HG03196 (cell line): Measurements from ENCODE around the gene NAV2.

Experiments used
- ATAC-seq: cut with Tn5 transposase; IDR thresholded peaks from one replicate; pipeline ENCODE4 v1.9.1; 2021; ENCODE audit not compliant: unreplicated experiment

Gene NAV2

GRCh38 chr11:19827399-19828135, 114.9 kb downstream of the NAV2 start:
- no peak for ATAC-seq

DNA sequence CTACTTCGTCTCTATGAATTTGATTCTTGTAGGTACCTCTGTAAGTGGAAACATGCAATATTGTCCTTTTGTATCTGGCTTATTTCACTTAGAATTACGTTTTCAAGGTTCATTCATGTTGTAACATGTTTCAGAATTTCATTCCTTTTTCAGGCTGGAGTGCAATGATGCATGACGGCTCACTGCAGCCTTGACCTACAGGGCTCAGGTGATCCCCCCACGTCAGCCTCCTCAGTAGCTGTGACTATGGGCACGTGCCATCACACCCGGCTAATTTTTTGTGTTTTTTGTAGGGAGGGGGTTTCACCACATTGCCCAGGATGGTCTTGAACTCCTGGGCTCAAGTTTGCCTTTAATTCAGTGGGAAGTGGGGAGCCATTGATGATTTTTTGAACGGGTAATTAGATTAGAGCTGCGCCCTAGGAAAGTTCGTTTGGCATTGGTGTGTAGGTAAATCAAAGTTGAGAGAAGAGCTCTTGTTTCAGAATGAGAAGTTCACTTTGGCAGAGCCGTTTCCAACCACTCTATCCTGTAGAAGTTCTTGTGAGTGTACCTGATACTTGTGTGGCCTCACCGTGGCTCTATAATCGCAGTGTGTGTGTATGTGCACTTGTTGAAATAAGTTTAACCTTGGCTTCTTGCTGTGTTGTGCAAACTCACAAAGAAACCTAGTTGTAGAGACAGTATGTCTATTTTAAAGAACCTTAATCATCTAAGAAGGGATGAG, 115.9 kb downstream of the NAV2 start:
- no peak for ATAC-seq

- ATAC-seq, result no peak
Measured at GRCh38 chr11:19829109-19829837, 116.6 kb downstream of the NAV2 start.

DNA sequence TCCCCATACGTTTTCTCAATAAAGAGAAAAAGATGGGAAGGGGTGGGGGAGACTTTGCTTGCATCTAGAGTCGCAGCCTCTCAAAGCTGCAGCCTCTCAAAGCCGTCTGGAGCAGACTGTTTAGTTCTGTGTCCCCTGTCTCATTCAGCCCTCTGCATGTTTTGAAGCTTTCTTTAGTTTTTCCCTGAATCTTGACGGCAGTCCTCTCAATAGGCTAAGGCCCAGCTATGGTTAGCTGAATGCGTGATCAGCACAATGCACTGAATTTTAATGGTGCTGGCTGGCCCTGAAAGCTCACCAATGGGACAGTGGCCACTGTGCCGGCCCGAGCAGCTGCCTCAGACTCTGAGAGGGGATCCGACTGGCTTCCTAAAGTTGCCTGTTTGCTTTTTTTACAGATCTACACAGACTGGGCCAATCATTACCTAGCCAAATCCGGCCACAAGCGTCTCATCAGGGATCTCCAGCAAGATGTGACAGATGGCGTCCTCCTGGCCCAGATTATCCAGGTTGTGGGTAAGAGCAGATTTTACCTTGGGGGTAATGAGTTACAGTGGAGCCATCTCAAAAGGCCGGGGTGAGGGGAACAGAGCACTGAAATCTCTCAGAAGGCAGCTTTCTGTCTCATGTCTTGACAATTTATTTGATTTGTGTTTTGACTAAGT, 119.6 kb downstream of the NAV2 start:
- no peak for ATAC-seq

DNA sequence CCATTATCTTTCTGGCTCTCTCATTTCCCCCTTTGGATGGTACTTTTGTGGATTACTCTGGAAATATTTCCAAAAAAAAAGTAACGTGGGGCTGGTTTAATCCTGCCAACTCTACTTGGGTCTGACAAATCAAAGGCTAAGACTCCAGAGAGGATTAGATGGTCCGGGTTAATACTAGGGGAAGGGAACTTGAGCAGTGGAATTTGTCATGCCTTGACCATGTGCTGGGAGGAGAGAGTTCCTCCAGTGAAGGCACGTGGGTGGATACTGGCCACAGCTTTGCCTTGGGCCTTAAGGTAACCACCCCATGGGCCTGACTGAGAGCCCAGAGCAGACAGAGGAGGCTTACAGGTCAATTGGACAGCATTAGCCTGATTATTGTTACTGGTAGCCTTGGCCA, 120.3 kb downstream of the NAV2 start:
- no peak for ATAC-seq

DNA sequence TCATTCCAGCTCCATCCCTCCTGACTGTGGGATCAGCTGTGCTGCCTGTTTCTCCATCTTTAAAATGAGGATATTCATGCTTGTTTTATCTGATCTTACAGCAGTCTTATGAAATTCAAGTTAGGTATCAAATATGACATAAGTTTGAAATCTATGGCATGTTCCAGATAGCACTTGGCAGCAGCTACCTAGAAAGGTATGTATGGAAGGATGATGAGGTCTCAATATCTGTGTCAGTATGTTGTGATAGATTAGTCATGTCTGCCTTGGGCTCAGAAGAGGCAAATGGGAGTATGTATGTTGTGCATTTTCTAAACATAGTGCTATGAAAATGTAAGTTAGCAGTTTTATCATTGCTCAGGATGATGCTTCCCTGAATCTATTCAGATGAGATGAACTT, 122.1 kb downstream of the NAV2 start:
- no peak for ATAC-seq

DNA sequence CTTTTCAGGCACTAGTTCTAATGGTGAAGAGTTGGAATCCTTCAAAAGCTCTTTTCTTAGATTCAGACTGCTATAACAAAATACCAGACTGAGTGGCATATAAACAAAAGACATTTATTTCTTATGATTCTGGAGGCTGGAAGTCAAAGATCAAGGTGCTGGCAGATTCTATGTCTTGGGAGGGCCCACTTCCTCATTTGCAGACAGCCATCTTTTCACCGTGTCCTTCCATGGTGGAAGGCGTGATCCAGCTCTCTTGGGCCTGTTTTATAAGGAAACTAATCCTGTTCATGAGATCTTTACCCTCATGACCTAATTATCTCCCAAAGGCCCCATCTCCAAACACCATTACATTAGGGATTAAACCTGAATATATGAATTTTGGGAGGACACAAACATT, 124.0 kb downstream of the NAV2 start:
- ATAC-seq, result no peak

- no peak for ATAC-seq
Measured at GRCh38 chr11:19838994-19839768, 126.5 kb downstream of the NAV2 start.

GRCh38 chr11:19840961-19841360, 128.3 kb downstream of the NAV2 start:
- ATAC-seq, result no peak

GRCh38 chr11:19842505-19842904, 129.9 kb downstream of the NAV2 start:
- no peak for ATAC-seq

DNA sequence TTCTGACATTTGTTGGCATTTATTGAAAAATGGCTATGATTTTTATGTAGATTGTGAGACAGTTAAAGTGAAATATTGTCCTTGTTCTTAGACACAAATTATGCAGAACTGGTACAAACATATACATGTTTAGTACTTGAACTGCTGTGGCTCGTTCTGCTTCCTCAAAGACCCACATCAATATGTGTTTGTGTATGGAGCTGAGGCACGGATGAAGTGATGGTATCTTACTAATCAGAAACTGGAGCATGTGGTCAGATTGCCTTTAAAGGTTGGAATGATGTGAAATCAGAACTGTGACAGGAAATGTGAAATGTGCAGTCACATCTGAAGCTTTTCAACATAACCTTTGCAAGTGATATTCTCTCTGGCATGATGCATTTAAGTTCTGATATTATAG, 130.4 kb downstream of the NAV2 start:
- no peak for ATAC-seq

GRCh38 chr11:19844012-19844411, 131.4 kb downstream of the NAV2 start:
- no peak for ATAC-seq

DNA sequence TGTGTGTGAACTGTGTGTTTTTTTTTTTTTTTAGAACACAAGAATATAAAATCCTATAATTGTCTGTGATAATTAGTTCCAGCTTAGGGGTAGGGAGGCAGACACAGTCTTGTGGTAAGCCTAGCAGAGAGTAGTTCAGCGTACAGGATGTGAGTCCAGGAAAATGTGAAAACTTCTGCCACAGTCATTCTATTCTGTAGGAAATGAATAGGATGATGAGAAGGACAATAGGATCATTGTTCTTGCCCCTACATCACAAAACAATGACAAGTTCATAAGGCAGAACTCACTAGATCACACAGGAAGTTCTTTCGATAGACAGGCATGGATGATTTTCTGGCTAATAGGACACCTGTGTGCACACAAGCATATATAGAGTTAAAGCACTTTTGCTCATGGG, 132.2 kb downstream of the NAV2 start:
- ATAC-seq, result no peak

GRCh38 chr11:19845626-19846025, 133.0 kb downstream of the NAV2 start:
- ATAC-seq, result no peak

DNA sequence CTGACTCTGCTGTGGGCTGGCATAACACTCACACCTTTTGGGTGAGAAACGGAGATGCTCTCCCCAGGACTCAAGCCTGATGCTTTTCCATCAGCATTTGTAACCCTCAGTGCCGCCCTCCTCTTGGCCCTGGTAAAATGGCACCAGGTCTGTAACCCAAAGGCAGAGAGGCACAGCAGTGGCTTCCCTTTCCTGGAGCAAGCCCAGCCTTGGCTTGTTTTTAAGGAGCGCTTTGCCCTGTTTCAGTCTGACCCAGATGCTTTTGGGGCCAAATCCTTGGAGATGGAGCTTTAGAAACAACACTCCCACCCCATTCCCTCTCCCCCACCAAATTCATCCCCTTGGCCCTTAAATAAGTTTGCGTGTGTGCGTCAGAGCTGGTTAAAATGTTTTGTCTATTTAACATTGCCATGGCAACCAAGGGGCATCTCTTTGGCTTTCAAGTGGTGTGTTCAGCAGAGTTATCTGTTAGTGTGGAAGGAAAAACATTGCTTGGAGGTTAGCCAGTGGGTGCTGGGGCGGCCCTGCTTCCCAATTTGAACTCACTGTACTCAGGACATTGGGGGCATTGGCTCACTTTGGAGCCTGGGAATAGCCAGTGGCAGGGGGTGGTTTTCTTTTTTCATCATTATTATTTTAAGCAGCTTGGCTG, 134.1 kb downstream of the NAV2 start:
- ATAC-seq, result no peak

GRCh38 chr11:19848219-19848618, 135.6 kb downstream of the NAV2 start:
- ATAC-seq, result no peak

GRCh38 chr11:19849107-19849789, 136.6 kb downstream of the NAV2 start:
- no peak for ATAC-seq

- no peak for ATAC-seq
Measured at GRCh38 chr11:19849947-19850593, 137.4 kb downstream of the NAV2 start.

- ATAC-seq, result no peak
Measured at GRCh38 chr11:19852288-19852687, 139.7 kb downstream of the NAV2 start.
